Measurements from ENCODE around the gene GNA15. TPM values are rescaled to one million over a fixed set of nuclear protein-coding genes. Genes with fewer than 3 reads are reported as not detected.
"Not testable (repeated sequence)": the region's sequence is repeated elsewhere in the genome, so short reads cannot be mapped to it uniquely, and the experiment has no call there.

Gene GNA15
- total RNA-seq, 6 donors from 2014 or later: 19.0 to 31.4 (median 28.4) TPM

DNA sequence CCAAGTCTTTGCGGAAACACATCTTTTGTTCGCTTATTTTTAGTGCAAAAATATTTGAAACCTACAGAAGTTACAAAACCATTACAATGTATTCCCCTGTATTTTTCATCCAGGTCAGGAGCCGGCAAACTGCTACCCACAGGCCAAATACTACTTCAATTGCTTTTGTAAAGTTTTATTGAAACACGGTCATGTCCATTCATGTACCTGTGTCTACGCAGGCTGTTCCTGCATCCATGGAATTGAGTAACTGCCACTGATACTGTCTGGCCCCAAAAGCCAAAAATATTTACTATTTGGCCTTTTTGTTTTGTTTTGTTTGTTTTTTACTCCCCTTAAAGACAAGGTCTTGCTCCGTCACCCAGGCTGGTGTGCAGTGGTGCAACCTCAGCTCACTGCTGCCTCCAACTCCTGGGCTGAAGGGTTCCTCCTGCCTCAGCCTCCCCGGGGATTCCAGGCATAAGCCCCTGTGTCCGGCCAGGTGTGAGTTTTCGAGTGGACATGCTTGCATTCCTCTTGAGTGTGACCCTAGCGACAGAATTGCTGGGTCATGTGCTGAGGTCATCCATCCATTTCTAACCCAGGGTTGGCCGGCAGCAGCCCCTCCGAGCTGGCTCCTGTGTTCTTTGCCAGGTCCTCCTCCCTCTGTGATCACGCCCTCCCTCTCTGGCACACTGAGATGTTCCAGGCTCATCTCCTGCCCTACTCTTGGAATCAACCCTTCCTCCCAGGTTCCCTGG, 31.9 kb downstream of the GNA15 start:
- ATAC-seq (ENCODE audit: low FRiP score in 2 of 2): no peak
- Histone ChIP-seq H3K4me3 (no peak overlapping the region), H3K27ac (peak overlapping the region in 1 of 4 donors; percentile 4), H3K9me3 (no peaks in the 10 kb centered on the region), H3K27me3 (no peaks in the 10 kb centered on the region), H3K4me1 (peaks cover 3 to 10% (median 7%) of the 10 kb centered on the region in 4 donors), H3K36me3 (peaks cover 0 to under 1% (median 0%) of the 10 kb centered on the region in 4 donors)
- WGBS, 2 donors: 68 to 72% methylated on average over 13 of the region's 13 CpGs
- no peak for TF ChIP-seq POLR2A (IDR thresholded peaks at IDR 0.05)
- TF ChIP-seq, protein P1, sequence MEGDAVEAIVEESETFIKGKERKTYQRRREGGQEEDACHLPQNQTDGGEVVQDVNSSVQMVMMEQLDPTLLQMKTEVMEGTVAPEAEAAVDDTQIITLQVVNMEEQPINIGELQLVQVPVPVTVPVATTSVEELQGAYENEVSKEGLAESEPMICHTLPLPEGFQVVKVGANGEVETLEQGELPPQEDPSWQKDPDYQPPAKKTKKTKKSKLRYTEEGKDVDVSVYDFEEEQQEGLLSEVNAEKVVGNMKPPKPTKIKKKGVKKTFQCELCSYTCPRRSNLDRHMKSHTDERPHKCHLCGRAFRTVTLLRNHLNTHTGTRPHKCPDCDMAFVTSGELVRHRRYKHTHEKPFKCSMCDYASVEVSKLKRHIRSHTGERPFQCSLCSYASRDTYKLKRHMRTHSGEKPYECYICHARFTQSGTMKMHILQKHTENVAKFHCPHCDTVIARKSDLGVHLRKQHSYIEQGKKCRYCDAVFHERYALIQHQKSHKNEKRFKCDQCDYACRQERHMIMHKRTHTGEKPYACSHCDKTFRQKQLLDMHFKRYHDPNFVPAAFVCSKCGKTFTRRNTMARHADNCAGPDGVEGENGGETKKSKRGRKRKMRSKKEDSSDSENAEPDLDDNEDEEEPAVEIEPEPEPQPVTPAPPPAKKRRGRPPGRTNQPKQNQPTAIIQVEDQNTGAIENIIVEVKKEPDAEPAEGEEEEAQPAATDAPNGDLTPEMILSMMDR (IDR thresholded peaks at IDR 0.05): no peak
- no peak for TF ChIP-seq POLR2AphosphoS5 (IDR thresholded peaks at IDR 0.05)
- TF ChIP-seq EP300 (IDR thresholded peaks at IDR 0.05): no peak
- no peak for DNase-seq

DNA sequence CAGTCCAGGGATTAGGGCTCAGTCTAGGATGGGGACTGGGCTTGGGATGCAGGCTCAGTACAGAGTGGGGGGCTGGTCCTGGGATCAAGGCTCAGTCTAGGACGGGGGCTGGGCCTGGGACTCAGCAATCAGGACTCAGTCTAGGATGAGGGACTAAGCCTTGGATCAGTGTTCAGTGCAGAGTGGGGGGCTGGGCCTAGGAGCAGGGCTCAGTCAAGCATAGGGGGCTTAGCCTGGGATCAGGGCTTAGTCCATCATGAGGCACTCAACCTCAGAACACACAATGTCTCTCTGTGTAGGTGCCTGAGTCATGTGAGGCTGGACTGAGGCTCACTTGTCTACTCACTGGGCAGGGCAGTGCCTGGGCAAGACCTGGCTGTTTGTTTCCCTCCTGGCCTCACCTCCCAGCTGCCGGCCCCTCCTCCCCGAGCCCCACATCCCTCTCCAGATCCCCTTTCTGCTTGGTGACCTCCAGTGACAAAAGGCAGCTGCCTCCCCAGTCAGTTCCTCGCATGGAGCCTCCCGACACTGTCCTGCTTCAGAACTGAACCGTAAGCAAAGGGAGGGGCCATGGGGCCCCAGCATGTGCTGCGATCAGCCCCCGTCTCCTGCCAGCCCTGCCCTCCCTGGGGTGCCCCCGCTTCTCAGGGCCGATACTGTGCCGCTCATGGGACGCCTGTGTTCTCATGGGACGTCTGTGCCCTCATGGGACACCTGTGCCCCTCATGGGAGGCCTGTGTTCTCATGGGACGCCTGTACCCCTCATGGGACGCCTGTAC, 36.2 kb downstream of the GNA15 start:
- TF ChIP-seq POLR2A (IDR thresholded peaks at IDR 0.05) (peak in 1 of 4 donors; percentile 24), POLR2AphosphoS5 (IDR thresholded peaks at IDR 0.05) (no peak)
- Histone ChIP-seq H3K27ac (peak overlapping the region in 2 of 4 donors; percentile 27 to 65), H3K36me3 (no peaks in the 10 kb centered on the region), H3K27me3 (no peaks in the 10 kb centered on the region), H3K9me3 (no peaks in the 10 kb centered on the region), H3K4me3 (no peak overlapping the region), H3K4me1 (peaks cover 10 to 14% (median 12%) of the 10 kb centered on the region in 4 donors)
- DNase-seq (peak in 1 of 2 donors; percentile 70), ATAC-seq (ENCODE audit: low FRiP score in 2 of 2) (peak in 1 of 2 donors; percentile 54)
- 89 to 93% methylated on average over 5 to 15 of the region's 15 CpGs for WGBS, 2 donors

DNA sequence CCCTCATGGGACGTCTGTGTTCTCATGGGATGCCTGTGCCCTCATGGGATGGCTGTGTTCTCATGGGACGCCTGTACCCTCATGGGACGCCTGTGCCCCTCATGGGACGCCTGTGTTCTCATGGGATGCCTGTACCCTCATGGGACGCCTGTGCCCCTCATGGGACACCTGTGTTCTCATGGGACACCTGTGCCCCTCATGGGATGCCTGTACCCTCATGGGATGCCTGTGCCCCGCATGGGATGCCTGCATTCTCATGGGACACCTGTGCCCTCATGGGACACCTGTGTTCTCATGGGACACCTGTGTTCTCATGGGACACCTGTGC, 36.8 kb downstream of the GNA15 start:
- Histone ChIP-seq H3K27ac (peak overlapping the region in 2 of 4 donors; percentile 27 to 65), H3K4me1 (peaks cover 14 to 19% (median 16%) of the 10 kb centered on the region in 4 donors)
- not testable (repeated sequence) for H3K27me3 ChIP-seq; ATAC-seq (ENCODE audit: low FRiP score in 2 of 2); H3K36me3 ChIP-seq; DNase-seq; H3K9me3 ChIP-seq; H3K4me3 ChIP-seq
- 89% methylated on average over 6 of the region's 6 CpGs; no CpG with 5 or more reads in 1 of the 2 donors for WGBS, 2 donors

DNA sequence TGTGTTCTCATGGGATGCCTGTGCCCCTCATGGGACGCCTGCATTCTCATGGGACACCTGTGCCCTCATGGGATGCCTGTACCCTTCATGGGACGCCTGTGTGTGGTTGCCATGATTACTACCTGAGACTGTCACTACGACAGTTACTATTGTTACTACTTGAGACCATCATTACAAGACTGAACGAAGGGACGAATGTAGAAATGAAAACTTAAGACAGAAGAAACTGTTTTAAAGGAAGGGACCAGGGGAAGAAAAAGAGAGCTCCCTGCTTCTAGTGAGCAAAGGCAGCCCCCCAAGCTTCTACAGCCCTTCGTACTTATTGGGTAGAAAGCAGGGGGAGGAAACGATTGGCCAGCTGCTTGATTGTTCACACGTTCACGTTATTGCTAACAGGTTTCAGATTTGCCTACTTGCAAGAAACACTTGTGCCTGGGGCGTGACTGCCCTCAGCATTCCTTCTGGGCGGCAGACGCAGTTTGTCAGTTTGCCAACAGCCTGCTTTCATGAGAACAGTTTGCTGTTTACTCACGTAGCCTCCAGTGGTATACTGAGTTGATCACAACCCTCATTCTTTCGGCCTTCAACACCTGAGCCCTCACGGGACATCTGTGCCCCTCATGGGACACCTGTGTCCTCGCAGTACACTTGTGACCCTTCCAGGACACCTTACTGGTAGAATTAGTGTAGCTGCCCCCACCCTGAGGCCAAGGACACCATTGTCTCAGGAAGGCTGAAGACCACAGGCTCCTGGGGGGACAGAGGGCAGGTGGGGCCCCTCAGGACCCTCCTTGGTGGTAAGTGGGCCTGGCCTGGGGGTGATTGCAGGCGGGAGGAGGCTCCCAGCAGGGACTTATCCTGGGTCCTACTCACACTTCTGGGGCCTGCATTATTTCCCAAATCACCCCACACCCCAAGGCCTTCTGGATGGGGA, 40.2 kb downstream of the GNA15 start:
- ATAC-seq (ENCODE audit: low FRiP score in 2 of 2): peak; percentile 9 to 89
- no peaks in the 10 kb centered on the region for H3K27me3 ChIP-seq
- TF ChIP-seq EP300 (IDR thresholded peaks at IDR 0.05) (peak in 2 of 4 donors; percentile 3 to 77), POLR2AphosphoS5 (IDR thresholded peaks at IDR 0.05) (peak; percentile 29 to 64), POLR2A (IDR thresholded peaks at IDR 0.05) (peak in 2 of 4 donors; percentile 17 to 65)
- TF ChIP-seq, protein P1 (IDR thresholded peaks at IDR 0.05): no peak
- WGBS, 2 donors: 47 to 54% methylated on average over 13 to 17 of the region's 17 CpGs
- H3K27ac ChIP-seq: peak overlapping the region; percentile 89 to 97 (median 92)
- peak; percentile 32 to 95 for DNase-seq
- H3K36me3 ChIP-seq: no peaks in the 10 kb centered on the region
- H3K9me3 ChIP-seq: no peaks in the 10 kb centered on the region
- peaks cover 24 to 29% (median 26%) of the 10 kb centered on the region in 4 donors for H3K4me1 ChIP-seq
- peak overlapping the region in 1 of 4 donors; percentile 15 for H3K4me3 ChIP-seq

DNA sequence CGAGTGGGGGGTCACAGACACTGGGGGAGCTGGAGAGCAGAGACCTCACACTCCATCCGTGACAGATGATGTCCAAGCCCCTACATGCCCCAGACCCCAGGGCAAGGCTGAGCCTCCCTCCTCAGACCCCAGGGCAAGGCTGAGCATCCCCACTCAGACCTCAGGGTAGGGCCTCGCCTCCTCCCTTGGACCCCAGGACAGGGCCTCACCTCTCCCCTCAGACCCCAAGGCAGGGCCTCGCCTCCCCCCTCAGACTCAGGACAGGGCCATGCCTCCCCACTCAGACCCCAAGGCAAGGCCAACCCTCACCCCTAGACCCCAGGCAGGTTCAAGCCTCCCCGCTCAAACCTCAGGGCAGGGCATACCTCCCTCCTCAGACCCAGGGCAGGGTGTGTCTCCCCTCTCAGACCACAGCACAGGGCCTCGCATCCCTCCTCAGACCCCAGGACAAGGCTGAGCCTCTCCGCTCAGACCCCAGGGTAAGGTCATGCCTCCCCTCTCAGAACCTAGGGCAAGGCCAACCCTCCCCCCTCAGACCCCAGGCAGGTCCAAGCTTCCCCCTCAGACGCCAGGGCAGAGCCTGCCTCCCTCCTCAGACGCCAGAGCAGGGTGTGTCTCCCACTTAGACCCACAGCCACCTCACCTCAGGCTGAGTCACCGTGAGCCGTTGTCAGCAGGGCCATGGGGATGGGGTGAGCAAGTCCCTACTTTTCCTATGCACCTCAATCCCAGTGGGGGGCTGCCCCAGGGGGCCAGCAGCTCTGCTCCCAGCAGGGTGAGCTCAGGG, 41.1 kb downstream of the GNA15 start:
- no peaks in the 10 kb centered on the region for H3K9me3 ChIP-seq
- TF ChIP-seq, protein P1 (IDR thresholded peaks at IDR 0.05): no peak
- TF ChIP-seq EP300 (IDR thresholded peaks at IDR 0.05) (peak in 1 of 4 donors; percentile 35), POLR2A (IDR thresholded peaks at IDR 0.05) (peak in 1 of 4 donors; percentile 66), POLR2AphosphoS5 (IDR thresholded peaks at IDR 0.05) (peak; percentile 59 to 69)
- H3K27me3 ChIP-seq: no peaks in the 10 kb centered on the region
- DNase-seq: peak; percentile 45 to 89
- H3K4me1 ChIP-seq: peaks cover 24 to 29% (median 26%) of the 10 kb centered on the region in 4 donors
- H3K27ac ChIP-seq: peak overlapping the region; percentile 89 to 97 (median 92)
- peak; percentile 56 to 91 for ATAC-seq (ENCODE audit: low FRiP score in 2 of 2)
- H3K4me3 ChIP-seq: peak overlapping the region in 2 of 4 donors; percentile 15 to 23
- WGBS, 2 donors: 52 to 80% methylated on average over 6 of the region's 11 CpGs
- no peaks in the 10 kb centered on the region for H3K36me3 ChIP-seq
